H1 (cell line): ENCODE data around the gene ADAM22.

Experiments used
- CEBPB ChIP-seq: IDR thresholded peaks from 2 replicates; pipeline ENCODE4 v1.6.1; 2012; ENCODE audit warnings: low read depth, low read length
- CREB1 ChIP-seq: IDR thresholded peaks from 2 replicates; pipeline ENCODE4 v1.6.1; 2012; ENCODE audit warnings: inconsistent platforms
- GABPA ChIP-seq: IDR thresholded peaks from 2 replicates; pipeline ENCODE4 v1.6.1; 2011; ENCODE audit warnings: mild to moderate bottlenecking, low read length, moderate library complexity, borderline replicate concordance; ENCODE audit not compliant: insufficient read depth
- HDAC2 ChIP-seq, 2 experiments: fragments of 300-600 bp in 1 of 2; sonication (generic) in 1 of 2; IDR thresholded peaks; 2 replicates each; pipeline ENCODE4 v1.6.1; 2011 to 2012; ENCODE audit warnings: low read depth in 2 of 2, low read length in 2 of 2, mild to moderate bottlenecking in 2 of 2, moderate library complexity in 2 of 2, borderline replicate concordance in 1 of 2, inconsistent platforms in 1 of 2
- NRF1 ChIP-seq: IDR thresholded peaks from 2 replicates; pipeline ENCODE4 v1.6.1; 2011; ENCODE audit warnings: mild to moderate bottlenecking, low read depth, low read length, improper control_type of control experiment
- POLR2A ChIP-seq, 2 experiments: IDR thresholded peaks; 1 replicate in 1 of 2; 2 replicates in 1 of 2; pipeline ENCODE4 v1.6.1; 2011; ENCODE audit warnings: low read depth in 2 of 2, low read length in 2 of 2, mild to moderate bottlenecking in 2 of 2; ENCODE audit errors: control extremely low read depth in 1 of 2
- SP1 ChIP-seq: IDR thresholded peaks from 2 replicates; pipeline ENCODE4 v1.6.1; 2011; ENCODE audit warnings: low read depth, low read length
- SUZ12 ChIP-seq: fragments of 200-600 bp; sonication (generic); IDR thresholded peaks from 2 replicates; pipeline ENCODE4 v1.6.1; 2012; ENCODE audit warnings: mild to moderate bottlenecking, inconsistent platforms, low read length, moderate library complexity, mixed read lengths
- YY1 ChIP-seq: IDR thresholded peaks from 2 replicates; pipeline ENCODE4 v1.6.1; 2011; ENCODE audit warnings: low read depth, mild to moderate bottlenecking, low read length
- TF ChIP-seq, protein P1 (sequence below), 3 experiments: IDR thresholded peaks; 1 replicate in 2 of 3; 2 replicates in 1 of 3; pipeline versions ENCODE4 v1.5.1 to v1.6.1; 2011; ENCODE audit warnings: low read length in 3 of 3, mild to moderate bottlenecking in 3 of 3, inconsistent platforms in 2 of 3, low read depth in 1 of 3, moderate library complexity in 1 of 3; ENCODE audit not compliant: insufficient read depth in 1 of 3; ENCODE audit errors: control extremely low read depth in 1 of 3

DNA sequence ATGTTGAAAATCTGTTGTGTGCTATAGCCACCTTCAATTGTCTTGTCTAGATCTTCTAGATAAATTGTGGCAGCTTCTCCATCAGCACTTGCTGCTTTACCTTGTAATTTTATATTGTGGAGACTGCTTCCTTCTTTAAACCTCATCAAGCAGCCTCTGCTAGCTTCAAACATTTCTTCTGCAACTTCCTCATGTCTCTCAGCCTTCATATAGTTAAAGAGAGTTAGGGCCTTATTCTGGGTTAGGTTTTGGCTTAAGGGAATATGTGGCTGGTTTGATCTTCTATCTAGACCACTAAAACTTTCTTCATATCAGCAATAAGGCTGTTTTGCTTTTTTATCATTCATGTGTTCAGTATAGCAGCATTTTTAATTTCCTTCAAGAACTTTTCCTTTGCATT is 128.2 kb downstream of the ADAM22 start:
- TF ChIP-seq YY1: no peak
- no peak for TF ChIP-seq SP1
- TF ChIP-seq CREB1: no peak
- TF ChIP-seq, protein P1, sequence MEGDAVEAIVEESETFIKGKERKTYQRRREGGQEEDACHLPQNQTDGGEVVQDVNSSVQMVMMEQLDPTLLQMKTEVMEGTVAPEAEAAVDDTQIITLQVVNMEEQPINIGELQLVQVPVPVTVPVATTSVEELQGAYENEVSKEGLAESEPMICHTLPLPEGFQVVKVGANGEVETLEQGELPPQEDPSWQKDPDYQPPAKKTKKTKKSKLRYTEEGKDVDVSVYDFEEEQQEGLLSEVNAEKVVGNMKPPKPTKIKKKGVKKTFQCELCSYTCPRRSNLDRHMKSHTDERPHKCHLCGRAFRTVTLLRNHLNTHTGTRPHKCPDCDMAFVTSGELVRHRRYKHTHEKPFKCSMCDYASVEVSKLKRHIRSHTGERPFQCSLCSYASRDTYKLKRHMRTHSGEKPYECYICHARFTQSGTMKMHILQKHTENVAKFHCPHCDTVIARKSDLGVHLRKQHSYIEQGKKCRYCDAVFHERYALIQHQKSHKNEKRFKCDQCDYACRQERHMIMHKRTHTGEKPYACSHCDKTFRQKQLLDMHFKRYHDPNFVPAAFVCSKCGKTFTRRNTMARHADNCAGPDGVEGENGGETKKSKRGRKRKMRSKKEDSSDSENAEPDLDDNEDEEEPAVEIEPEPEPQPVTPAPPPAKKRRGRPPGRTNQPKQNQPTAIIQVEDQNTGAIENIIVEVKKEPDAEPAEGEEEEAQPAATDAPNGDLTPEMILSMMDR (IDR thresholded peaks at IDR 0.05; ENCODE audit: control extremely low read depth in 1 of 3, insufficient read depth in 1 of 3, low read depth in 1 of 3, low read length in 3 of 3): no peak
- TF ChIP-seq CEBPB: no peak
- TF ChIP-seq NRF1: no peak
- TF ChIP-seq GABPA: no peak
- TF ChIP-seq POLR2A (IDR thresholded peaks at IDR 0.05; ENCODE audit: control extremely low read depth in 1 of 2, low read depth in 2 of 2, low read length in 2 of 2): no peak
- TF ChIP-seq SUZ12: no peak
- no peak for TF ChIP-seq HDAC2 (IDR thresholded peaks at IDR 0.05; ENCODE audit: borderline replicate concordance in 1 of 2, low read depth in 2 of 2, low read length in 2 of 2)
